Effector memory CD4-positive, alpha-beta T cell (primary cell): ENCODE results near the gene CDH6.

ENCODE experiments used
- DNase-seq, 3 donors: peaks; one replicate each; pipeline ENCODE4 v3.0.0-alpha.2; 2020
- H3K27ac ChIP-seq: 2 replicates; pipeline ENCODE4 v1.7.0; 2013; ENCODE audit warnings: mild to moderate bottlenecking, low read length, moderate library complexity; ENCODE audit not compliant: insufficient read depth, poor library complexity, severe bottlenecking
- H3K27me3 ChIP-seq: replicated peaks from 2 replicates; pipeline ENCODE4 v1.7.0; 2013; ENCODE audit warnings: mild to moderate bottlenecking, low read length; ENCODE audit not compliant: insufficient read depth, control insufficient read depth, poor library complexity, severe bottlenecking
- H3K36me3 ChIP-seq: 2 replicates; pipeline ENCODE4 v1.7.0; 2013; ENCODE audit warnings: mild to moderate bottlenecking, low read length, moderate library complexity; ENCODE audit not compliant: control insufficient read depth, insufficient read depth
- H3K4me1 ChIP-seq: 2 replicates; pipeline ENCODE4 v1.7.0; 2013; ENCODE audit warnings: low read length, mild to moderate bottlenecking; ENCODE audit not compliant: control insufficient read depth, insufficient read depth, poor library complexity, severe bottlenecking
- H3K4me3 ChIP-seq: 2 replicates; pipeline ENCODE4 v1.7.0; 2013; ENCODE audit warnings: low read length, low read depth, mild to moderate bottlenecking; ENCODE audit not compliant: insufficient read depth, poor library complexity, severe bottlenecking
- H3K9me3 ChIP-seq: 2 replicates; pipeline ENCODE4 v1.7.0; 2013; ENCODE audit warnings: mild to moderate bottlenecking, low read length, moderate library complexity; ENCODE audit not compliant: control insufficient read depth

Gene CDH6

GRCh38 chr5:31235381-31235780 is 41.9 kb downstream of the CDH6 start:
- Histone ChIP-seq H3K36me3 (no peaks in the 10 kb centered on the region), H3K4me3 (no peak overlapping the region), H3K27me3 (no peaks in the 10 kb centered on the region), H3K9me3 (no peaks in the 10 kb centered on the region), H3K4me1 (no peaks in the 10 kb centered on the region), H3K27ac (no peak overlapping the region)
- no peak for DNase-seq

- H3K36me3 ChIP-seq, result no peaks in the 10 kb centered on the region
- no peak overlapping the region for H3K27ac ChIP-seq
- no peaks in the 10 kb centered on the region for H3K4me1 ChIP-seq
- H3K9me3 ChIP-seq, result no peaks in the 10 kb centered on the region
- no peak overlapping the region for H3K4me3 ChIP-seq
- H3K27me3 ChIP-seq, result no peaks in the 10 kb centered on the region
- no peak for DNase-seq
Observed at GRCh38 chr5:31236339-31236738, 42.9 kb downstream of the CDH6 start.

GRCh38 chr5:31237174-31237573 is 43.7 kb downstream of the CDH6 start:
- H3K9me3 ChIP-seq, result no peaks in the 10 kb centered on the region
- no peak for DNase-seq
- H3K36me3 ChIP-seq, result no peaks in the 10 kb centered on the region
- H3K27me3 ChIP-seq, result no peaks in the 10 kb centered on the region
- no peaks in the 10 kb centered on the region for H3K4me1 ChIP-seq
- H3K4me3 ChIP-seq, result no peak overlapping the region
- H3K27ac ChIP-seq, result no peak overlapping the region

- Histone ChIP-seq H3K36me3 (no peaks in the 10 kb centered on the region), H3K27me3 (no peaks in the 10 kb centered on the region), H3K9me3 (no peaks in the 10 kb centered on the region), H3K27ac (no peak overlapping the region), H3K4me3 (no peak overlapping the region), H3K4me1 (no peaks in the 10 kb centered on the region)
- no peak for DNase-seq
Observed at GRCh38 chr5:31238497-31238896, 45.0 kb downstream of the CDH6 start.

GRCh38 chr5:31244921-31245320 is 51.4 kb downstream of the CDH6 start:
- H3K27me3 ChIP-seq, result no peaks in the 10 kb centered on the region
- H3K27ac ChIP-seq, result no peak overlapping the region
- H3K4me3 ChIP-seq, result no peak overlapping the region
- H3K4me1 ChIP-seq, result no peaks in the 10 kb centered on the region
- no peaks in the 10 kb centered on the region for H3K9me3 ChIP-seq
- DNase-seq, result no peak
- H3K36me3 ChIP-seq, result no peaks in the 10 kb centered on the region

GRCh38 chr5:31247381-31247780 is 53.9 kb downstream of the CDH6 start:
- no peaks in the 10 kb centered on the region for H3K27me3 ChIP-seq
- no peaks in the 10 kb centered on the region for H3K9me3 ChIP-seq
- H3K4me1 ChIP-seq, result no peaks in the 10 kb centered on the region
- DNase-seq, result no peak
- H3K27ac ChIP-seq, result no peak overlapping the region
- no peak overlapping the region for H3K4me3 ChIP-seq
- no peaks in the 10 kb centered on the region for H3K36me3 ChIP-seq

GRCh38 chr5:31250201-31250600 is 56.7 kb downstream of the CDH6 start:
- Histone ChIP-seq H3K9me3 (no peaks in the 10 kb centered on the region), H3K27me3 (no peaks in the 10 kb centered on the region), H3K27ac (no peak overlapping the region), H3K4me1 (no peaks in the 10 kb centered on the region), H3K4me3 (no peak overlapping the region), H3K36me3 (no peaks in the 10 kb centered on the region)
- no peak for DNase-seq

- H3K4me1 ChIP-seq, result no peaks in the 10 kb centered on the region
- DNase-seq, result no peak
- H3K9me3 ChIP-seq, result no peaks in the 10 kb centered on the region
- H3K27ac ChIP-seq, result no peak overlapping the region
- H3K4me3 ChIP-seq, result no peak overlapping the region
- no peaks in the 10 kb centered on the region for H3K27me3 ChIP-seq
- H3K36me3 ChIP-seq, result no peaks in the 10 kb centered on the region
Observed at GRCh38 chr5:31251032-31251431, 57.5 kb downstream of the CDH6 start.

GRCh38 chr5:31255041-31255440 is 61.6 kb downstream of the CDH6 start:
- H3K36me3 ChIP-seq, result no peaks in the 10 kb centered on the region
- no peaks in the 10 kb centered on the region for H3K9me3 ChIP-seq
- no peak overlapping the region for H3K27ac ChIP-seq
- no peaks in the 10 kb centered on the region for H3K27me3 ChIP-seq
- no peak overlapping the region for H3K4me3 ChIP-seq
- DNase-seq, result no peak
- no peaks in the 10 kb centered on the region for H3K4me1 ChIP-seq

- Histone ChIP-seq H3K27ac (no peak overlapping the region), H3K4me3 (no peak overlapping the region), H3K9me3 (no peaks in the 10 kb centered on the region), H3K36me3 (no peaks in the 10 kb centered on the region), H3K27me3 (peaks cover 3% of the 10 kb centered on the region), H3K4me1 (no peaks in the 10 kb centered on the region)
- no peak for DNase-seq
Observed at GRCh38 chr5:31268256-31268655, 74.8 kb downstream of the CDH6 start.

GRCh38 chr5:31268686-31269085 is 75.2 kb downstream of the CDH6 start:
- Histone ChIP-seq H3K9me3 (no peaks in the 10 kb centered on the region), H3K27ac (no peak overlapping the region), H3K27me3 (peaks cover 3% of the 10 kb centered on the region), H3K36me3 (no peaks in the 10 kb centered on the region), H3K4me3 (no peak overlapping the region), H3K4me1 (no peaks in the 10 kb centered on the region)
- DNase-seq, result no peak
